ENCODE results near the gene MXD1. TPM values are rescaled to one million over a fixed set of nuclear protein-coding genes. Genes with fewer than 3 reads are reported as not detected.
"Not testable (repeated sequence)": the region's sequence is repeated elsewhere in the genome, so short reads cannot be mapped to it uniquely, and the experiment has no call there.

MXD1 gene
- 4.5 TPM for polyA plus RNA-seq (2012; ENCODE audit: missing spikeins)

- peak; percentile 95 for DNase-seq (ENCODE audit: insufficient read length)
- FAIRE-seq, result no peak
- TF ChIP-seq POLR2A (IDR thresholded peaks at IDR 0.05; ENCODE audit: low read depth, low read length) (no peak; the same call in 1 of the 2 replicates), TAF1 (IDR thresholded peaks at IDR 0.05; ENCODE audit: borderline replicate concordance, low read depth, low read length) (peak; percentile 44; the same call in 1 of the 2 replicates), POLR2AphosphoS5 (IDR thresholded peaks at IDR 0.05; ENCODE audit: low read depth, low read length) (peak; percentile 52; the same call in 1 of the 2 replicates)
These were observed at the start of gene MXD1 for GRCh38 chr2:69914950-69915945. Gene MXD1 (plus strand): TSS chr2:69915109. CDS start chr2:69915331, 222 bp downstream.

DNA sequence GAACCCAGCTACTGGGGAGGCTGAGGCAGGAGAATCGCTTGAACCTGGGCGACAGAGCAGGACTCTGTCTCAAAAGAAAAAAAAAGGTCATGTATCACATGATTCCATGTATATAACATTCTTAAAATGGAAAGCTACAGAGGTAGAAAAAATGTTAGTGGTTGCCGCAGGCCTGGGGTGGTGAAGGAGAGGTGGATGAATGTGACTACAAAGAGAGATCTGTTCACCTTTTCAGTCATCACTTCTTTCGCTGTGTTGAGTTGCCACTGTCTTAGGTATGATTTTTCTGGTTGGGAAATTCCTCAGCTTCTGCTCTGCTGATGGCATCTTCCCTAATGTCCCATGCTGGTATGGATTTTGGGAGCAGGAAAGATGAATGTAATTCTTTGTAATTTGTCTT is 26.5 kb upstream of the MXD1 start:
- peak; percentile 36 for FAIRE-seq
- no peak for DNase-seq (ENCODE audit: insufficient read length)
- TF ChIP-seq TAF1 (IDR thresholded peaks at IDR 0.05; ENCODE audit: borderline replicate concordance, low read depth, low read length), result no peak
- no peak for TF ChIP-seq POLR2AphosphoS5 (IDR thresholded peaks at IDR 0.05; ENCODE audit: low read depth, low read length)
- TF ChIP-seq POLR2A (IDR thresholded peaks at IDR 0.05; ENCODE audit: low read depth, low read length), result no peak

GRCh38 chr2:69889302-69889701 is 25.6 kb upstream of the MXD1 start:
- TF ChIP-seq POLR2AphosphoS5 (IDR thresholded peaks at IDR 0.05; ENCODE audit: low read depth, low read length) (no peak), POLR2A (IDR thresholded peaks at IDR 0.05; ENCODE audit: low read depth, low read length) (no peak), TAF1 (IDR thresholded peaks at IDR 0.05; ENCODE audit: borderline replicate concordance, low read depth, low read length) (no peak)
- DNase-seq (ENCODE audit: insufficient read length) (no peak), FAIRE-seq (no peak)

- DNase-seq (ENCODE audit: insufficient read length) (no peak), FAIRE-seq (no peak)
- TF ChIP-seq TAF1 (IDR thresholded peaks at IDR 0.05; ENCODE audit: borderline replicate concordance, low read depth, low read length), result no peak
- no peak for TF ChIP-seq POLR2AphosphoS5 (IDR thresholded peaks at IDR 0.05; ENCODE audit: low read depth, low read length)
- no peak for TF ChIP-seq POLR2A (IDR thresholded peaks at IDR 0.05; ENCODE audit: low read depth, low read length)
These were observed 24.0 kb upstream of the MXD1 start for GRCh38 chr2:69890881-69891280.

DNA sequence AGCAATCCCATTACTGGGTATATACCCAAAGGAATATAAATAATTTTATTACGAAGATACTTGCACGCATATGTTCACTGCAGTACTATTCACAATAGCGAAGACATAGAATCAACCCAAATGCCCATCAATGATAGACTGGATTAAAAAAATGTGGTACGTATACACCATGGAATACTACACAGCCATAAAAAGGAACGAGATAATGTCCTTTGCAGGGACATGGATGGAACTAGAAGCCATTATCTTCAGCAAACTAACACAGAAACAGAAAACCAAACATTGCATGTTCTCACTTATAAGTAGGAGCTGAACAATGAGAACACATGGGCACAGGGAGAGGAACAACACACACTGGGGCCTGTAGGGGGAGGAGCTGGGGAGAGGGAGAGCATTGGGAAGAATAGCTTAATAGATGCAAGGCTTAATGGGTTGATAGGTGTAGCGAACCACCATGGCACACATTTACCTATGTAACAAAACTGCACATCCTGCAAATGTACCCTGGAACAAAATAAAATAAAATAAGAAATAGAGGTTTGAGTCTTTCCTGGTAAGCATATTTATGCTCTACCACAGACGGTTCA is 22.0 kb upstream of the MXD1 start:
- not testable (repeated sequence) for FAIRE-seq; DNase-seq (ENCODE audit: insufficient read length)

DNA sequence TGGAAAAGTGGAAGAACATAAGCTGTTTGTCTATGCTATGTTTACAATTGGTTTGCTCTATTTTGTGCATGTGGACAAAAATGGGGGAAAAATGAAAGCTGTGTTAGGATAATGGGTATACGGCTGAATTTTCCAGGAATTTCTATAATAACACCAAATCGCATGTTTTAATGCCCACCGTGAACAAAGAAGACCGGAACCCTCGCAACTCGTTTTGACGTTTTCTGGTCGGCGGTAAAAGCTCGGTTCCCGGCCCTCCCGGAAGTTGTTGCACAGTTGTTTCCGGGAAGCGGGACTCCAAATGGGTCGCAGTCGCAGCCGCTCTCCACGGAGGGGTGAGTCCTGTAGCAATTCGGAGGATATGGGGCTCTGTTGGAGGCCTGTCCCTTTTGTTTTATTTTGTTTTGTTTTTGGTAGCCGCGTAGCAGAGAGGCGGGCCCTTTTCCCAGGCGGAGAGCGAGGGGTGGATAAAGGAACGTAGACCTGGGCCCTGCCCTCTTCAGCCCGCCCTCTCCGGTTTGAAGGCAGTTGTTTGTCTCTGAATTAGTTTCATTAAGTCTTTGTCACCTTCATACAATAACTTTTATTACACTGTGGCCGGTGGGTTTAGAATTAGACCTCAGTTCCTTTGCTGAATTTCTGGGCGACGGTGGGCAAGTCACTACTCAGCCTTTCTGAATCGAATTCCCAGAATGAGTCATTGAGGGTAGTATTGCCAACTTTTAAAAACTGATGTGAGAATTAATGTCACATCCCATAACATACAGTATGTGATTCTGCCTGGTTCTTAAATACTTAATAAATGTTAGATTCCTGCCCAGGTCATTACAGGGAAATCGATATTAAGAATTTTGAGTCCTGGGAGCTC is 21.0 kb upstream of the MXD1 start, which contains the start of gene SNRNP27:
Gene SNRNP27, plus strand, starts transcription at position 273 of the 868 bp plus-strand sequence. Its CDS starts 29 bp downstream, at position 302.
- peak; percentile 77 for FAIRE-seq
- DNase-seq (ENCODE audit: insufficient read length), result peak; percentile 64
- TF ChIP-seq POLR2AphosphoS5 (IDR thresholded peaks at IDR 0.05; ENCODE audit: low read depth, low read length) (peak; percentile 64), POLR2A (IDR thresholded peaks at IDR 0.05; ENCODE audit: low read depth, low read length) (peak; percentile 69), TAF1 (IDR thresholded peaks at IDR 0.05; ENCODE audit: borderline replicate concordance, low read depth, low read length) (peak; percentile 100)

DNA sequence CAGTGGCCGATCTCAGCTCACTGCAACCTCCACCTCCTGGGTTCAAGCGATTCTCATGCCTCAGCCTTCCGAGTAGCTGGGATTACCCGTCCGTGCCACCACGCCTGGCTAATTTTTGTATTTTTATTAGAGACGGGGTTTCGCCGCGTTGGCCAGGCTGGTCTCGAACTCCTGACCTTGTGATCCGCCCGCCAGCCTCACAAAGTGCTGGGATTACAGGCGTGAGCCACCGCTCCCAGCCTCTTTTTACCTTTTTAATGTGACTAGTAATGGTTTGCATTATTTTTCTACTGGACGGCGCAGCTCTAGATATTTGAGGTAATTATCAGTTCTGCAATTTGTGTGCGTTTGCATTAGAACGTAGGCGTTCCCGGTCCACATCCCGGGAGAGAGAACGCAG is 20.2 kb upstream of the MXD1 start:
- DNase-seq (ENCODE audit: insufficient read length); FAIRE-seq: not testable (repeated sequence)

DNA sequence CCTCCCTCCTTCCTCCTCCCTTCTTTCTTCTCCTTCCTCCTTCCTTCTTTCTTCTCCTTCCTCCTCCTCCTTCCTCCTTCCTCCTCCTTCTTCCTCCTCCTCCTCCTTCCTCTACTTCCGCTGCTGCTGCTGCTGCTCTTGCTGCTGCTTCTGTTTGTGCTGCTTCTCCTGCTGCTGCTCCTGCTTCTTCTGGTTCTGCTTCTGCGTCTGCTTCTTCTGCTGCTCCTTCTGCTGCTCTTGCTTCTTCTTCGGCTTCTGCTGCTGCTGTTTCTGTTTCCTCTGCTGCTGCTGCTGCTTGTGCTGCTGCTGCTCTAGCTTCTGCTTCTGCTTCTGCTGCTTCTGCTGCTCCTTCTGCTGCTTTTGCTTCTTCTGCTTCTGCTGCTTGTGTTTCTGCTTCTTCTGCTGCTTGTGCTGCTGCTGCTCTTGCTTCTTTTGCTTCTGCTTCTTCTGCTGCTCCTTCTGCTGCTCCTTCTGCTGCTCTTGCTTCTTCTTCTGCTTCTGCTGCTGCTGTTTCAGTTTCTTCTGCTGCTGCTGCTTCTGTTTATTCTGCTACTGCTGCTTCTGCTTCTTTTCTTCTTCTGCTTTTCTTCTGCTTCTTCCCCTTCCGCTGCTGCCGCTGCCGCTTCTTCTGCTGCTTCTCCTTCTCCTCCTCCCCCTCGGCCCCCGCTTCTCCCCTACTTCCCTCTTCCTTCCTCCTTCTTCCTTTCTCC is 12.5 kb upstream of the MXD1 start:
- TF ChIP-seq POLR2AphosphoS5 (IDR thresholded peaks at IDR 0.05; ENCODE audit: low read depth, low read length), result no peak
- TF ChIP-seq TAF1 (IDR thresholded peaks at IDR 0.05; ENCODE audit: borderline replicate concordance, low read depth, low read length), result no peak
- no peak for TF ChIP-seq POLR2A (IDR thresholded peaks at IDR 0.05; ENCODE audit: low read depth, low read length)
- FAIRE-seq, result peak; percentile 89

GRCh38 chr2:69907216-69907615 is 7.7 kb upstream of the MXD1 start:
- no peak for FAIRE-seq

More for the DNA sequence above, 12.5 kb upstream of the MXD1 start:
- DNase-seq (ENCODE audit: insufficient read length), result no peak

DNA sequence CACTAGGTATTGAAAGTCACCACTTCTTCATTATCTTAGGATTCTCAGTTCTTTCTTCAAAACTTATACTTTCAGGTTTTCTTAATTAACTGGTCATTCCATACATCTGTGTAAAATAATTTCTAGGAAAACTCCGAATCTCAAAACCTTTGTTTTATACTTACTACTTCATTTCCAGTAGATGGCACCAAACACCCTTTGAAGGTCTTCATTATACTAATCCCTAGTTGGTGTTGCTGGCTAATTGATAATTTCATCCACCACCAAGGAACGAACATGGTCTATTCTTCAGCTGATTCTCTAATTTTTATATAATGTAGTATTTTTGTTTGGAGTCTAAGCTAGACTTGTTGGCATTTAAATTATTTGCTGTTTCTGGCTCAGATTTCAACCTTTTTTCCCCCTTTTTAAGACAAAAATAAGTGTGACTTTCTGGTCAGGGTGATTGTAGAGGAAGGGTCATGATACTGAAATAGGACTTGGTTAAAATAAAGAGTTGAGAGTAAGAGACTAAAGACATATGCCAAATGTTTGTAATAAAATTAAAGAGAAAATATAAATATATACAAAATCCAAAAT is 2.8 kb upstream of the MXD1 start:
- DNase-seq (ENCODE audit: insufficient read length) (no peak), FAIRE-seq (peak; percentile 82)
- TF ChIP-seq TAF1 (IDR thresholded peaks at IDR 0.05; ENCODE audit: borderline replicate concordance, low read depth, low read length) (no peak), POLR2A (IDR thresholded peaks at IDR 0.05; ENCODE audit: low read depth, low read length) (no peak), POLR2AphosphoS5 (IDR thresholded peaks at IDR 0.05; ENCODE audit: low read depth, low read length) (no peak)

More at GRCh38 chr2:69907216-69907615, 7.7 kb upstream of the MXD1 start:
- no peak for TF ChIP-seq POLR2A (IDR thresholded peaks at IDR 0.05; ENCODE audit: low read depth, low read length)
- TF ChIP-seq TAF1 (IDR thresholded peaks at IDR 0.05; ENCODE audit: borderline replicate concordance, low read depth, low read length), result no peak
- no peak for TF ChIP-seq POLR2AphosphoS5 (IDR thresholded peaks at IDR 0.05; ENCODE audit: low read depth, low read length)
- no peak for DNase-seq (ENCODE audit: insufficient read length)
